ENCODE results near the gene MSANTD1.

DNA sequence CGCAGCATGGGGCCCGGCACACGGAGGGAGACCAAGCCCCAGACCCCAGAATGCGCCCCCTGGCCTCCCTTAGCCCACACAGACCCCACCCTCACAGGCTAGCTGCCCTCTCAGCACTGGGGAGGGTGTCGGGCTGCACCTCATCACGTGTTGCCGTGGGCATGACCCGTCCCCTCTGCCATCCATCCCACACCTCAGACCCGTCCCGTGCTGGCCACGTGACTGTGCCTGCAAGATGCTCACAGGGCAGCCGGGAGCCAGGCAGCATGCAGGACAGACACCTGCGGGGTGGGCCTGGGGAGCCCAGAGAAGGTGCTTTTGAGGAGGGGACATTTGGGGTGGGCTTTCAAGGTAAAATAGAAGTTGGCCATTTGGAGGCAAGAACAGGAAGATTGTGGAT, 4.8 kb downstream of the MSANTD1 start:
- TF ChIP-seq, protein P1, sequence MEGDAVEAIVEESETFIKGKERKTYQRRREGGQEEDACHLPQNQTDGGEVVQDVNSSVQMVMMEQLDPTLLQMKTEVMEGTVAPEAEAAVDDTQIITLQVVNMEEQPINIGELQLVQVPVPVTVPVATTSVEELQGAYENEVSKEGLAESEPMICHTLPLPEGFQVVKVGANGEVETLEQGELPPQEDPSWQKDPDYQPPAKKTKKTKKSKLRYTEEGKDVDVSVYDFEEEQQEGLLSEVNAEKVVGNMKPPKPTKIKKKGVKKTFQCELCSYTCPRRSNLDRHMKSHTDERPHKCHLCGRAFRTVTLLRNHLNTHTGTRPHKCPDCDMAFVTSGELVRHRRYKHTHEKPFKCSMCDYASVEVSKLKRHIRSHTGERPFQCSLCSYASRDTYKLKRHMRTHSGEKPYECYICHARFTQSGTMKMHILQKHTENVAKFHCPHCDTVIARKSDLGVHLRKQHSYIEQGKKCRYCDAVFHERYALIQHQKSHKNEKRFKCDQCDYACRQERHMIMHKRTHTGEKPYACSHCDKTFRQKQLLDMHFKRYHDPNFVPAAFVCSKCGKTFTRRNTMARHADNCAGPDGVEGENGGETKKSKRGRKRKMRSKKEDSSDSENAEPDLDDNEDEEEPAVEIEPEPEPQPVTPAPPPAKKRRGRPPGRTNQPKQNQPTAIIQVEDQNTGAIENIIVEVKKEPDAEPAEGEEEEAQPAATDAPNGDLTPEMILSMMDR (IDR thresholded peaks at IDR 0.05): no peak
- no peak for TF ChIP-seq POLR2A (IDR thresholded peaks at IDR 0.05)
